Fibroblast of skin of abdomen (primary cell): ENCODE data around the gene EXD2.
"Not testable (repeated sequence)": the region's sequence is repeated elsewhere in the genome, so short reads cannot be mapped to it uniquely, and the experiment has no call there.

ENCODE experiments used
- DNase-seq: peaks from one replicate; pipeline ENCODE4 v3.0.0-alpha.2; 2013

EXD2 gene

DNA sequence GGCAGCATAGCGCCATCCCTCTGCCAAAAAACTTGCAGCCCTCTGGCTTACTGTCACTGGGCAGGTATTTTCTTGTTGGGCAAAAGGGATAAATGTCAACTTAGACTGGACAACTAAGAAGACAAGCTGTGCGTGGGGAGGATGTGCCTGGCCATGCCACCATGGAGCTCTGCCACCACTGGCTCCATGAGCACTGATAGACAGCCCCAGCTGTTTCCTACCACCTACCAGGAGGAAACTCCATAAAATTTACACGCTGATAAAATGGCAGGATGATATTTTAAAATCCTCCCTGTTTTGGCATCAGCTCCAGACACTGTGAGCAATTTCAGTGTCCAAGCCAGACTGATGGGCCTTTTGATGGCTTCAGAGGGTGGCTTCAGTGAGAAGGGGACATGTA is 61.6 kb downstream of the EXD2 start:
- no peak for DNase-seq

DNA sequence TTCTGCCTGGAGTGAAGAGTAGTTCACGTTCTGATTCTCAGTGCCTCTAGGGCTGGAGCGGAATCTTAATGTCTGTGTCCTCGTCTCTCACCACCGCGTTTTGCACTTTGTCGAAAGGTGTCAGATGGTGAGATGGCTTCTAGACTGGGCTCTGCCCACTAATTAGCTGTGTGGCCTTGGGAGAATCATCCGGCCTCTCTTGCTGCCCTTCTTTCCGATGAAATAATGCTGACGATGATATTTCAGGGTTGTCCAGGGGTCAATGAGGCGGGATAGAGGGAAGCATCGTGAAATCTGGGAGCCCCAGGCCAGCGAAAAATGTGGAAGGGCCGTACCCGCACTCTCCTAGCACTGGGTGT is 67.8 kb downstream of the EXD2 start:
- no peak for DNase-seq

DNA sequence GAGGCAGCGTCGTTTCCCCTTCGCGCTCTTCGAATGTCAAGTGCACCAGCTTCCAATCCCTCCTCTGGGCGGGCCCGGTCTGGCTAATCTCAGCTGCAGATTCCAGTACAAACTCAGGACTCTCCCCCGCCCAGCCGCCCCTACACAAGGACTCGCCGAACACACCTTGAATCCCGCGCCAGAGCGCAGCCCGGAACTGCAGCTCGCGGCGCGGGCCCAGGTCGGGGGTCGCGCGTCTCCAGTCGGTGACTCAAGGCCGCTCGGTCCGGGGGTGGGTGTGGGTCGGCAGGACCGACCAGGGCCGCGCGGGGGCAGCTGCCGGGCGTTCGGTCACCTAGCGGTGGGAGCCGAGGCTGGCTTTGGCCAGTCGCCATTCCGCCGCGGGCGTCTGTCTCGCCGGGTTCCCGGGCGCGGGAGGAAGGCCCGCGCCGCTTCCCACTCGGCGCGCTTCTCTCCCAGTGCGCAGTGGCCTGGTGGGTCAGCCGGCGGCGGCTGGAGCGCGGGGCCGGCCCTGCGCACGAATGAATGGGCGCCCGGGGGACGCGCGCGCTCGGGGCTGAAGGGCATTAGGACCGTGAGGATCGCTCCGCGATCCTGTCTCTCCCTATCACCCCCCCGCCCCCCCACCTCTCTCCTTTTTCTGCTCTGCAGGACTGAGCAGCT is 68.4 kb downstream of the EXD2 start, which contains the start of gene GALNT16:
Gene GALNT16, plus strand, starts transcription at position 632 of the 663 bp plus-strand sequence. CDS start 133 bp downstream, outside the sequence.
- no peak for DNase-seq

DNA sequence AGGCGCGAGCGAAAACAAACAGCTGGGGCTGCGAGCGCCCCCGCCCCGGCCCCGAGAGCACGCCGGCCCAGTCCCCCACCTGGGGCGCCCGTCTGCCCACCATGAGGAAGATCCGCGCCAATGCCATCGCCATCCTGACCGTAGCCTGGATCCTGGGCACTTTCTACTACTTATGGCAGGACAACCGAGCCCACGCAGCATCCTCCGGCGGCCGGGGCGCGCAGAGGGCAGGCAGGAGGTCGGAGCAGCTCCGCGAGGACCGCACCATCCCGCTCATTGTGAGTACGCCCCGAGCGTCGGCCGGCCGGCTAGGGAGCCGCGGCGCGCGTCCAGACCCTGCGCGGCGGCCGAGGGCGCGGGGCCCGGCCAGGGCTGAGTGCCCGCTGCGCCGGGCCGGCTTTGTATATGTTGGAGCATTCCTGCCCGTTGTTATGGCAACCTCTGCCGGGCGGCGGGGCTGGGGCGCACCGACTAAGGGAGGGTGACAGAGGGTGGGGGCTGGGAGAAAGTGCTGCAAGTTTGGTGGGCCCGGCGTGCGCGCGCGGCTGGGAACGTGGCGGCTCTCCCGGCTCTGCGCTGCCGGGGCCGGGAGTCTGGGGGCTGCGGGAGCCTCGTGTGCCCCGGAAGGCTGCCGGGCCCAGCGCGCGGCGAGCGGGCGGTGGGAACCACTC is 69.0 kb downstream of the EXD2 start:
- DNase-seq: no peak

DNA sequence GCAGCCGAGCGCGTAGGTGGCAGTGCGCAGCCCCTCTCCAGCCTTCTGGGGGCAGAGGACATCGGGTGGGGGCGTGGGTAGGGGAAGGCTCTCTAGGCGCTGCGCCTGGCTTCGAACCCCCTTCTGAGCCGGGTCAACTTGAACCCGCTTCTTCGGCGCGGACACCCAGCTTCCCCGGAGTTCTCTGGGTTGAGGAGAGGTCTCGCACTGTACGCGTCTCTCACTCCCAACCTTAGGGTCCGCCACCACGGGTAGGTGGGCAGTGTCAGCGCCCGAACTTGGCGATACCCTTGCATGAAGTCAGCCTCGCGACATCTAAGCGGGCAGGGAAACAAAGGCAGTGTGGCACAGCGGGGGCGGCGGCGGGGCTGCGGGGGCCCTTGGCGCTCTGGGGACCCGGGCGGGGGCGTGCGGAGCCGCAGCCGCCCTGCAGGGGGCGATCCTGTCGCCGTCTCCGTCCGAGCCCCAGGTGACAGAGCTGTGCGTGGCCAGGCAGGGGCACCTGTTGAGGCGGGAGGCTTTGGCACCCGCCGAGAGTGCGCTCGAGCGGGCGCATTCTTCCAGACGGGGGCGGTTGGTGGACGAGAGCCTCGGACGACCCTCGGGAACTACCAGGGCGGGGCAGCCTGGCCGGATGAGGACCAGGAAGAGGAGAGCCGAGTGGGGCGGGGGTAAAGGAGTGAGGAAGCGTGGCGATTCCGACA is 69.7 kb downstream of the EXD2 start:
- no peak for DNase-seq

DNA sequence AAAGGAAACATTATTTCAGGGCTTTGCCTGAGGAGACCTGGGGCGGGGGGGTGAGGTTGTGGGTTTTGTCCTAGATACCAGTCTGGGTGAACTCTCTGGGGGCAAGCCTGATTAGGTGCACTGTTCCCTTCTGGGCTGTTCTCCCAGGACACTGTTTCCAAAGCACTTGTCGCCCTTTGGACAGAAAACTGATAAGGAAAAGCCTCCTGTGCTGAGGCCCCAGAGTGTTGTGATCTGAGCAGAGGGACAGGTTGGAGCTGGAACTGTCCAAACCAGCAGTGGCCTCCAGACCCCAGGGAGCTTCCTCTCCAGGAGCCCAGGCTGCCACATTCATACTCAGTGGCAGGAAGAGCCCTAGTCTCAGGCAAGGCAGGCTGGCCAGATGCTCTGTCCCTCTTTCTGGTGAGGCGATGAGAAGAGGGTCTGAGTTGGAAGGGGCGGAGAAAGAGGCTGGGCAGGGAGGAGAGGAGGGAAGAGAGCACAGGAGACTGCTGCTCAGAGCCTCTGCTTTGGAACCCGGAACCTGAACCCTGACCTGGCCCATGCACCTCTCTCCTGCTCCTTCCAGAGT is 70.5 kb downstream of the EXD2 start:
- DNase-seq: no peak

- no peak for DNase-seq
Observed at GRCh38 chr14:69262516-69262915, 71.2 kb downstream of the EXD2 start.

GRCh38 chr14:69263364-69263763 is 72.1 kb downstream of the EXD2 start:
- peak; percentile 98 for DNase-seq

- DNase-seq: no peak
Observed at GRCh38 chr14:69263771-69264170, 72.5 kb downstream of the EXD2 start.

GRCh38 chr14:69266572-69267345 is 75.5 kb downstream of the EXD2 start:
- no peak for DNase-seq

GRCh38 chr14:69267492-69267891 is 76.2 kb downstream of the EXD2 start:
- no peak for DNase-seq

GRCh38 chr14:69268223-69268622 is 76.9 kb downstream of the EXD2 start:
- no peak for DNase-seq

GRCh38 chr14:69268763-69269162 is 77.5 kb downstream of the EXD2 start:
- DNase-seq: peak; percentile 55

DNA sequence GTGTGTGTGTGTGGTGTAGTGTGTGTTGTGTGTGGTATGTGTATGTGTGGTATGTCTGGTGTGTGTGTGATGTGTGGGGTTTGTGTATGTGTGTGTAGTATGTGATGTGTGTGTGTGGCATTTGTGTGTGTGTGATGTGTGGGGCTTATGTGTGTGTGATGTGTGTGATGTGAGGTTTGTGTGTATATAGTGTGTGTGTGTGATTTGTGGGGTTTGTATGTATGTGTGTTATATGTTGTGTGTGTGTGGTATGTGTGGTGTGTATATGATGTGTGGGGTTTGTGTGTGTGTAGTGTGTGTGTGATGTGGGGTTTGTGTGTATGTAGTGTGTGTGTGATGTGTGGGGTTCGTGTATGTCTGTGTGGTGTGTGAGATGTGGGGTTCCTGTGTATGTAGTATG is 78.1 kb downstream of the EXD2 start:
- no peak for DNase-seq

- no peak for DNase-seq
Observed at GRCh38 chr14:69270097-69270496, 78.8 kb downstream of the EXD2 start.

- peak; percentile 33 for DNase-seq
Observed at GRCh38 chr14:69270795-69271708, 79.8 kb downstream of the EXD2 start.

DNA sequence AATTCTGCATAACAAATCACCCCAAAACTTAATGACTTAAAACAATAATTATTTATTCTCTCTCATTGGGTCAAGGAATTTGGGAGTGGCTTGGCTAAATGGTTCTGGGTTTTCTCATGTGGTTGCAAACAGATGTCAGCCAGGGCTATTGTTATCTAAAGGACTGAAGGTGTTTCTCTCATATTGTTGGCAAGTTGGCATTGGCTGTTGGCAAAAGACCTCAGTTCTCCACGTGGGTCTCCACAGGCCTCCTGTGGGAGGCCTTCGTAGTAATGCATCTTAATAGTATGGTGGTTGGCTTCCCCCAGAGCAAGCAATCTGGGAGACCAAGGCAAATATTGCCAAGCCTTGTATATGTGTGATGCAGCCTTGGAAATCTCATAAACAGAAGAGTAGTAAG is 83.0 kb downstream of the EXD2 start:
- no peak for DNase-seq

DNA sequence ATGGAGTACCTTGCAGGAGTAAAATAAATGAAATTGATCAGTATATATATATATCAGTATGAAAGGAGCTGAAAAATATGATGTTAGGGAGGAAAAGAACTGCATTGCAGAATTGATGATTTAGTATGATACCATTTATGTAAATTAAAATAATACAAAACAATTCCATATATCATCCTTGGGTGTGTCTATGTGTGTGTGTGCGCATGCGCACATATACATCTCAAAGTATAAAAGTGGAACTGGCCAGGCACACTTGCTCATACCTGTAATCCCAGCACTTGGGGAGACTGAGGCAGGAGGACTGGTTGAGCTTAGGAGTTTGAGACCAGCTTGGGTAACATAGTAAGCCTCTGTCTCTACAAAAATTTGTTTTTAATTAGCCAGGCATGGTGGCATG is 84.0 kb downstream of the EXD2 start:
- DNase-seq: no peak

DNA sequence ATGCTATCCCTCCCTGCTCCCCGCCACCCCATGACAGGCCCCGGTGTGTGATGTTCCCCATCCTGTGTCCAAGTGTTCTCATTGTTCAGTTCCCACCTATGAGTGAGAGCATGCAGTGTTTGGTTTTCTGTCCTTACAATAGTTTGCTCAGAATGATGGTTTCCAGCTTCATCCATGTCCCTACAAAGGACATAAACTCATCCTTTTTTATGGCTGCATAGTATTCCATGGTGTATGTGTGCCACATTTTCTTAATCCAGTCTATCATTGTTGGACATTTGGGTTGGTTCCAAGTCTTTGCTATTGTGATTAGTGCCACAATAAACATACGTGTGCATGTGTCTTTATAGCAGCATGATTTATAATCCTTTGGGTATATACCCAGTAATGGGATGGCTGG is 86.1 kb downstream of the EXD2 start:
- DNase-seq: not testable (repeated sequence)

GRCh38 chr14:69280746-69281291 is 89.5 kb downstream of the EXD2 start:
- no peak for DNase-seq

DNA sequence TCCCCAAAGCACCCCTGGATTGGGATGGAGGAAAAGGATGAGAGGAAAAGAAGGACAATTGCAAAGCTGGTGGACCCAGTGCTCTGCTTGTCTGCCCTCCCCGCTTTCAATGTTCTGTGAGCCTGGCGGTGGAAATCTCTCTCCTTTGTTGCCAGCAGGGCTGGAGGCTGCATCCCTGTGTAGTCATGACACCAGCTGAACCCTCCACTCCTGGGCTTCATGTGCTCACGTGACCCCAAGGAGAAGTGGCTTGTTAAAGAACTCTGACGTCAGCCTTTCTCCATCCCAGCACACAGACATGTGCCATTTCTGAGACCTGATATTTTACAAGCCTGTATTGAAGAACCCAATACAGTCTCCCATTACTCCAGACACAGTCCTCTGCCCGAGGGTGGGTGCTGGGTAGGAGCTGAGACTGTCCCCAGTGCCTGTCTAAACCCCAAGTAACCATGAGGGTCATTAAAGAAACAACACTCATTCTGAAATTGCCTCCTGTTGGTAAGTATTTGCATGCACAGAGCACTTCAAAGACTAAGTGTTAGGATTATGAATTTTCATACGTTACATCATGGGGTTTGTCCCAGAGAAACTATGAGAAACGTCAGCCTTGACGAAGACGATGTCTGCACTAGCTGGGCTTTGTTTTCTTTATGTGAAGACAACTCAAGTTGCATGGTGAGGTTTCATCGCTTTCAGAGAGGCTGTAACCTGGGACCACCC is 90.3 kb downstream of the EXD2 start:
- no peak for DNase-seq
